ENCODE data around the gene MYO7B.

DNA sequence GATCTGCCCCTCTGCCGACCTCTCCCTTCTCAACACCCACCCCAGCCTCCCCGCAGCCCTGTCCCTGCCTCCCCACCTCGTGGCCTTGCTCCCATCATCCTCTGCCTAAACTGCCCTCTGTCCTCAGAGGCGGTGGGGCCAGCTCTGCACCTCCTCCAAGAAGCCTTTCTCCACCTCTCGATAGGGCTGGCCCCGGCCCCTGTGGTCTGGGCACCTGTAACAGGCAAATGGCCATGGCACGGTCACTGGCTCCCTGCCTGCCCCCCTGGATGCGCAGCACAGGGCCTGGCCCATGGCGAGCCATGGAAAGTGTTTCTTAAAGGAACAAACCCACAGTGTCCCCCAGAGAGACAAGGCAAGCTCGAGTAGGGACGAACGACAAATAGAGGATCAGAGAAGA, 42.0 kb downstream of the MYO7B start:
- no peak for TF ChIP-seq EZH2 (IDR thresholded peaks at IDR 0.05; ENCODE audit: borderline replicate concordance)
- TF ChIP-seq, protein P1, sequence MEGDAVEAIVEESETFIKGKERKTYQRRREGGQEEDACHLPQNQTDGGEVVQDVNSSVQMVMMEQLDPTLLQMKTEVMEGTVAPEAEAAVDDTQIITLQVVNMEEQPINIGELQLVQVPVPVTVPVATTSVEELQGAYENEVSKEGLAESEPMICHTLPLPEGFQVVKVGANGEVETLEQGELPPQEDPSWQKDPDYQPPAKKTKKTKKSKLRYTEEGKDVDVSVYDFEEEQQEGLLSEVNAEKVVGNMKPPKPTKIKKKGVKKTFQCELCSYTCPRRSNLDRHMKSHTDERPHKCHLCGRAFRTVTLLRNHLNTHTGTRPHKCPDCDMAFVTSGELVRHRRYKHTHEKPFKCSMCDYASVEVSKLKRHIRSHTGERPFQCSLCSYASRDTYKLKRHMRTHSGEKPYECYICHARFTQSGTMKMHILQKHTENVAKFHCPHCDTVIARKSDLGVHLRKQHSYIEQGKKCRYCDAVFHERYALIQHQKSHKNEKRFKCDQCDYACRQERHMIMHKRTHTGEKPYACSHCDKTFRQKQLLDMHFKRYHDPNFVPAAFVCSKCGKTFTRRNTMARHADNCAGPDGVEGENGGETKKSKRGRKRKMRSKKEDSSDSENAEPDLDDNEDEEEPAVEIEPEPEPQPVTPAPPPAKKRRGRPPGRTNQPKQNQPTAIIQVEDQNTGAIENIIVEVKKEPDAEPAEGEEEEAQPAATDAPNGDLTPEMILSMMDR (IDR thresholded peaks at IDR 0.05; ENCODE audit: poor library complexity) = no peak
- no peak for TF ChIP-seq EZH2phosphoT487 (IDR thresholded peaks at IDR 0.05; ENCODE audit: low read depth, severe bottlenecking, unreplicated experiment)

Data from hepatocyte (in vitro differentiated cells).